Tracheal epithelial cell (primary cell): ENCODE results near the gene CSNK1A1. TPM values are rescaled to one million over a fixed set of nuclear protein-coding genes. Genes with fewer than 3 reads are reported as not detected.

Experiments
- total RNA-seq: library from RNA; depleted of rRNA; stranded (reverse); fragments of >200 nt; gene quantifications from 2 replicates; pipeline ENCODE4 v1.2.1, GENCODE V29; 2014

CSNK1A1 gene
- total RNA-seq = 568 and 765 TPM in 2 replicates

DNA sequence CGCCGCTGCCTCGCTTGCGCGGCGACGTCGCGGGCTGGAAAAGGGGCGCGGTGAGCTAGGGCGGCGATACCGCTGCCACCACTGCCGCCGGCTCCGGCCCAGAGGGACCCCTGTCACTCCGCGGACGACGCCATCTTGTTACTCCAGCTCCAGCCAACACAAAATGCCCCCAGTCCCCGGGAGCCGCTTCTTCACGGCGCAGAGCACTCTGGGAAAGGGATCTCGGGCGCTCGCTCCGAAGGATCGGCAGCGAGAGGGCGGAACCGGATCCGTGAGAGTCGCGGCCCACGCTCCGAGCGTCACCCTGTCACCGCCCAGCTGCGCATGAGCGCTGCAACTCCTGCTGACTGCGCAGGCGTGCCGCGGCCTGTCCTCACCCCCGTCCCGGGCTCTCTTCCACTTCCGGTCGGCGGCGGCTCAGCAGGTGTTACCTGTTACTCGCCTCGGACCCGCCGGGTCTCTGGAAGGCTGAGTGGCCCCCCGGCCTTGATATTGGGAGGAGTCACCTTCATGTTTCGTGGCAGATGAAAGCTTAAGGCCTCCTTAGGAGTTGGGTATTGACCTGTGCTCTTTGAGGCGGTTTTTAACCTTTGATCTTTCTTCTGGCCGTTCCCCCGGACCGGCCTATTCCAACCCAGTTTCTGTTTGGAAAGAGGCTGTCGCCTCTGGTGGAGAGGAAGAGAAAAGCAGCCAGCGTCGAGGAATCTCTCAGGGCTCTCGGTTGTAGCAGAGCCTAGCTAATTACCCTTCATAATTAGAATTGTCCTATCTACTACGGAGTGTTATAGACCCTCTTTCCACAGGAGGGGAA is at the start of gene CSNK1A1:
TSS of gene CSNK1A1 (minus strand) at position 213 of the 811 bp plus-strand sequence. CDS start 475 bp downstream, outside the sequence.

DNA sequence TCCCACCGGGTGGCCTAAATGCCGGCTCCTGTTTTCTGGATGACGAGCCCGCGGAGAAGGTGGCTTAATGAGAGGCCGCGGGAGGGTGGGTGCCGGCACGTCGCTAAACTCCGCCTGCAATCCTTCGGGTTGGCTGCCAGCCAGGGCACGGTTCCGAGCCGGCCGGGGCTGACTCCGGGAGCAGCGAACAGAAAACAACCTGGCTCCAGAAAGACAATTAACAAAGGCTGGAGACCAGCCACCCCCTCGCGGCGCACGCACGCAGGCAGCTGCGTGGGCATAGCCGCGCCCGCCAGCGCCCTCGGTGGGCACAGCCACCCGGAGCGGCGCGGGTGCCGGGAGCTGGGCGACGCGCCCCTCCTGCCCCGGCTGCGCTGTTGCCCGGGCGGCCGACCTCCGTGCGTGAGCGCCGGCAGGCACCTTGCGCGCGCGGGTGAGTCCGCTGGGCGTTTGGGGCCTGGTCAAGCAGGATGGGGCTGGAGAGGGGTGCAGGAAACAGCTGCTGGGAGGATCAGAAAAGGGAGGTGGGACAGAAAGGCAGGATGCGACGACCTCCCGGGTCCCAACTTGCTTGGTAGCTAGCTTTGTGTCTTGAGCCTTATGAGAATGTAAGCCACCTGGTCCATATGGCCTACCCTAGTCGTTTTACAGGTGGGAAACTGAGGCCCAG is 30.1 kb upstream of the CSNK1A1 start, which contains the start of gene ARHGEF37:
TSS of gene ARHGEF37 (plus strand) at position 307 of the 670 bp plus-strand sequence. CDS start 16,272 bp downstream, outside the sequence.

Other genes with a start within 250 kb of the CSNK1A1 start
- gene GRPEL2, start 205.9 kb downstream of the CSNK1A1 start, total RNA-seq = 39.2 and 92.1 TPM in 2 replicates
- gene PCYOX1L, start 193.4 kb downstream of the CSNK1A1 start, total RNA-seq = 4.5 and 6.3 TPM in 2 replicates
- gene IL17B, start 172.1 kb downstream of the CSNK1A1 start, total RNA-seq = 0.48 TPM in 1 of 2 replicates, not detected in the other
- gene ARHGEF37, start 30.1 kb upstream of the CSNK1A1 start, total RNA-seq = 20.5 and 24.5 TPM in 2 replicates
- 1.2 and 3.4 TPM in 2 replicates for gene PPARGC1B, start 178.9 kb upstream of the CSNK1A1 start, total RNA-seq